T-helper 1 cell treated with Interleukin-12 subunit alpha and Interleukin-12 subunit beta and Interleukin-4 antibody, amounts not matched to agents 30 ng/mL and 1 ng/mL, for 36 hours (primary cell): Measurements from ENCODE around the gene ITPK1. TPM values are rescaled to one million over a fixed set of nuclear protein-coding genes. Genes with fewer than 3 reads are reported as not detected.

Experiments
- intact Hi-C: fragments of 100-400 bp; cut with micrococcal nuclease; formaldehyde crosslinking; loops from one replicate; pipeline ENCODE4 v1.15.1; 2024
- total RNA-seq: library from RNA; stranded (reverse); gene quantifications from 2 replicates; pipeline ENCODE4 v1.2.3, GENCODE V29; 2022

ITPK1 gene
- total RNA-seq, 1 donor from 2014 or later = 68.4 TPM

DNA sequence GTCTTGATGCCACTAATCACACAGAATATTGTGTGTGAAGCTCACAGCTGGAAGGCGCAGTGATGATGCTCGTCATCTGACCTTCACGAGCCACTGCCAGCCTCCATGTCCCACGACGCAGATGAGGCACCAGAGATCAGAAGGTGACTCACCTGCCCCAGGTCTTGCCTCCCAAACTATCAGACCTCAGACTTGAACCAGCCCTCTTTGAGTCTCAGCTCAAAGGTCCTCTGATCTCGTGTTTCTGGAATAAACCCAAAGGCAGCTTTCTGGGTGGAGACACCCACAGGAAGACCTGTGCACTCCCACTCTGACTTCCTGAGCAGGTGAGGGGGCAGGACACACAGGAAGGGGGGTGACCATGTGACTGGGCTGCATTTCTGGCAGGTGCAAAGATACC is 212.4 kb downstream of the ITPK1 start:
- intact Hi-C loops = no loop called here

DNA sequence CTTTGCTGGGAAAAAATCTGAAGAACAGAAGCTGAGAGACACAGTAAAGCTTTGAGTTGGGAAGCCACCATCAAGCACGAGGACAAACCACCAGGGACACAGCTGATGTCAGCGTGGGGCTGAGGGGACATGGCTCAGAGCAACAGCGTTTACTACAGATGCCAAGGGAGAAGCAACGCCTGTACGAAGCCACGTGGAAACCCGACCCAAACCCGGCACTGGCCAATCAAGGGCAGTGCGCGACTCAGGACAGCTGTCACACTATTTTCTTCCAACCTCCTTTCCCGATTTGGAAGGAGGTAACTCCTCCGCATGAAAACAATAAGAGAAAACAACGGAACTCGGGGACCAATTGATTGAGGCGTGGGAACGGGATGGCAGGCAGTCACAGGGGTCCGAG is 213.0 kb downstream of the ITPK1 start:
- intact Hi-C loops = no loop called here

DNA sequence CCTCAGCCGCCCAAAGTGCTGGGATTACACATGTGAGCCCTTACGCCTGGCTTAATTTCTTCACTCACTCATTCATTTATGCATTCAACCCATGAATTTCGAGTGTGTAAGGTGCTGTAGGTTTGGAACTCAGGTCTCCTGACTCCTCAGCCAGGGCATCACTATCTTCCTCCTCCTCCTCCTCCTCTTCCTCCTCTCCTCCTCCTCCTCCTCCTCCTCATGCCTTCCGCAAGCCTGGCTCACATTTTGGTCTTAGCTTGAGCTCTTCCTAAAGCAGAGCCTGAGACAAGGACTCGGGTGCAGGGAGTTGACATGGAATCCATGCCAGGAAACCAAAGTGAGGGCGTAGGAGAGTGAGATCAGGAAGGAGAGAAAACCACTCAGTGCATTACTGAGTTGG is 213.5 kb downstream of the ITPK1 start:
- intact Hi-C loops = no loop called here

DNA sequence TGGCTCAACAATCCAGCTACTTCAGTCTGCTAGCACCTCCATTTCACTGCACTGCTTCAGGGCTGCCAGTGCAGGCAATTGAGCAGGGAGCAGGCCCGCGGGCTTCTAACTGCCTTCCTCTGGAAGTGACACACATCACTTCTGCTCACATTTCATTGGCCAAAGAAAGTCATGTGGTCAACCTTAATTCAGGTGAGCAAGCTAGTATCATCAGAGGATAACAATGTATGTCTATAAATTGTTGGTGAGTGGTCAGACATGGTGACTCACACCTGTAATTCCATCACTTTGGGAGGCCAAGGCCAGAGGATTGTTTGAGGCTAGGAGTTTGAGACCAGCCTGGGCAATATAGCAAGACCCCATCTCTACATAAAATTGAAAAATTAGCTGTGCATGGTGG is 215.1 kb downstream of the ITPK1 start:
- intact Hi-C loops = no loop called here

DNA sequence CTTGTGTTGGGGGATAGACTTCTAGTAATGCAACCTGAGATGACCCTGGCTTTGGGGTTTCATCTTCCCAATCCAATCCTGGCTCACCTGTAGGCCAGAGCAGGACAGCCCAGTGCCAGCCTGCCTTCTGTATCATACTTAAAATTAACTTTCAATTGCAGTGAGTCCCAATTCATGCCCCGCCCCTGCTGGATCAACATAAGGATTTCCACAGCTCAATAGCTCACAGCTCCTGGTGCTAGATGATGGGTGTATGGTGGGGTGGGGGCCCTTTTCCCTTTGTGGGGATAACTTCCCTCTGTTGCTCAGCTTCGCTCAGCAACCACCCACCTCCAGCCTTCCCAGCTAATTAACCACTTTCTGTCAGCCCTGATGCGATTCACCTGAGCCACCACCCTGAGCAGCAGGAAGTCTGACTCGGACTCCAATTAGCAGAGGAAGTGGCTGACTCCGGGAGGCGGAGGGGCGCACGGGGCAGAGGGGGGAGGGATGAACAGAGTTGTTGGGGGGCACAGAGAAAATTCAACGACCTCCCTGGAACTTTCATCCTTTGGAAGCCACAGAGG is 217.1 kb downstream of the ITPK1 start:
- intact Hi-C loops = no loop called here

DNA sequence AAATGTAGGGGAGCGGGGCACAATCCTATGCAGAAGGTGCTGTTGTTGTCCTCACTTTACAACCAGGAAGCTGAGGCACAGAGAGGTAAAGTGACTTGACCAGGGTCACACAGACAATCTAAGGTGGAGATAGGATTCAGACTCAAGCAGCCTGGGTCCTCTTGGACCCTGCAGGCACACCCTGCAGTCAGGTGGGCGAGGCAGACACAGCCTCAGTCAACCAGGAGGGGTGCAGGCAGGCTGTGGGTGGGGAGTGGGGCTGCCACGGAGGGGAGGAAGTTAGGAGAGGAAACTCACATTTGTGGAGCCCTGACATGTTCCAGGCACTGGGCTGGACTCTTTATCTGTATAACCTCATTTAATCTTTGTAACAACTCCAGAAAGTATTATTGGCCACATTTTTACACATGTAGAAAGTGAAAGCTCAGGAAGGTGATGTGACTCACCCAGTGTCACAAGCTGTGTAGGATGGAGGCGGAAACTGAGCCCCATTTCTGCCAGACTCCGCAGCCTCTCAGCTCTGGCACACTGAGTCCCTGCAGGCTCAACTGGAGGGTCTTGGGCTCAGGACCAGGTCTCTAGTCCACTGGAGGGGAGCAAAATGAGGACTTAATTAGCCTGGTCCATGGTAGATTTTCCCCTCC is 217.7 kb downstream of the ITPK1 start:
- intact Hi-C loops = no loop called here

DNA sequence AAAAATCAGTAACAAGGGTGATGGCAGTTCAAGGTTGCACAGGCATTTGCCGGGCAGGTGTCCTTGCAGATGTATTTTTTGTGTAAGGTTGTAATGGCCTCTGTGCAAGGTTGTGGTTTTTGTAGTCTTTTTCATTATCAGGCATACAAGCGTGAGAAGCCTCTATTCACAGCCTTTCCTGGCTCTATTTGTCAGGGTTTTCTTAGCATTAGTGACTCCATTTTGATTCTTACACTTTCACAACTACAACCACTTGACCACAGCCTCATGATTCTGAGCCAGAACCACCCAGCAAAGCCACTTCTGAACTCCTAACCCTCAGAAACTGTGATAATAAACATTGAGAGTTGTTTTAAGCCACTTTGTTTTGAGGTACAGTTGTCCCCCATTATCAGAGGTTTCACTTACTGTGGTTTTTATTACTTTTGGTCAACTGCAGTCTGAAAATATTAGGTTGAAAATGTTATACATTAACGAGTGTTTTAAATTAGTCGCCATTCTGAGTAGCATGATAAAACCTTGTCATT is 220.3 kb downstream of the ITPK1 start:
- intact Hi-C loops = no loop called here

DNA sequence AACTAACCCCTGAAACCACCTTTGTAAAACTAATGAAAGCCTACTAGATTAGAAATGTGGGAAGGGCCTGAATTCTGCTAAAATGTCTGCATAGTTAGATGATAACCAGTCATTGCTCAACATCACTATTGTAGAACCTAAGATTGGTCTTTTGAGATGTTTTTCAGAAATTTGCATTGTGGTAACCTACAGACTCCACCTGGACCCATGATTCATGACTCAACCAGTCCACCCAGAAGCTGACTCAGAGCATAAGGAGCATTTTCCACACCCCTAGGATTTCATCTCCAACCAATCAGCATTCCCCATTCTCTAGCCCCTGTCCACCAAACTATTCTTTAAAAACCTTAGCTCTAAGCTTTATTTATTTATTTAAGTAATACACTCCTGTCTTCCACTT is 223.1 kb downstream of the ITPK1 start:
- intact Hi-C loops = no loop called here

DNA sequence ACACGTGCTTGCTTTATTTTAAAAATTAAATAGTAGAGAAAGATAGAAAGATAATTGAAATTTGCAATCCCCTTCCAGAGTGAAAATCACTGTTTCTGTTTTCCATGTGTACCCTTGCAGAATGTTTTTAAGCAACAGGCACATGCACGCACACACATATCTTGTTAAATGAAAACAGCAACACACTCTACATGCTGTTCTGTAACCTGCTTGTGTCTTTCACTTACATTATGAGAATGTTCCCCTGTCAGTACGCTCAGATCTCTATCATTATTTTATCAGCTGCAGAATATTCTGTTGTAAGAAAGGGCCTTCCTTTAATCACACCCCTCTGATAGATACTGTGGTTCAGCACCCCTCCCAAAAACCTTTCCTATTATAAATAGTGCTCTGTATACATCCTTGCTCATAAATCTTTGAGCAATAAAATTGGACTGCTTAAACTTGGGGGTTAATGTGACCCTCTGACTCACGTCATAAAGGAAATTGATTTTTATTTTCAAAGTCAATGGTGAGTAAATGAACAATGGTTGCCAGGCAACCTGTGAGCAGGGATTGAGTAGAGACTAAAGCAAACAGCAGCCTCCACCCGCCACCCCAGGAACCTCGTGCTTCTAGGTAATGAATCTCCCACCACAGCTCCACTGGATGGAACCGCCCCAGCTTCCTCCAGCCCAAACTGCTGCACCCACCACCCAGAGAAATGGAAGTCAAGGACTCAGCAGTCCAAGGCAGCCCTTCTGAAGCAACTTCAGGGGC is 224.7 kb downstream of the ITPK1 start:
- intact Hi-C loops = no loop called here

DNA sequence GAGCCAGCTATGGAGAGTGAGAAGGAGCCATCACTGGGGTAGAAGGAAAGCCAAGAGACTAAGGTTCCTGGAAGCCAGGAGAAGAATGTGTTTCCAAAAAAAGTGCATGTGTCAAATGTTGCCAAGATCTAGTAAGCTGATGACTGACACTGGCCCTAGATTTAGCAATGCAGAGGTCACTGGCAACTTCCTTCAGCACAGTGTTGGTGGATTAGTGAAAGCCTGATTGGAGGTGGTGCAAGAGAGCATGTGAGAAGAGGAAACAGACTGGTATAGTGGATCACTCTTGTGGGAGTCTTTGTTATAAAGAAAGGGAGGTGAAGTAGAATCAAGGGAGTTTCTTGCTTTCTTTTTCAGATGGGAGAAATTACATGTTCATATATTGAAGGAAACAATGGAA is 226.8 kb downstream of the ITPK1 start:
- intact Hi-C loops = no loop called here

DNA sequence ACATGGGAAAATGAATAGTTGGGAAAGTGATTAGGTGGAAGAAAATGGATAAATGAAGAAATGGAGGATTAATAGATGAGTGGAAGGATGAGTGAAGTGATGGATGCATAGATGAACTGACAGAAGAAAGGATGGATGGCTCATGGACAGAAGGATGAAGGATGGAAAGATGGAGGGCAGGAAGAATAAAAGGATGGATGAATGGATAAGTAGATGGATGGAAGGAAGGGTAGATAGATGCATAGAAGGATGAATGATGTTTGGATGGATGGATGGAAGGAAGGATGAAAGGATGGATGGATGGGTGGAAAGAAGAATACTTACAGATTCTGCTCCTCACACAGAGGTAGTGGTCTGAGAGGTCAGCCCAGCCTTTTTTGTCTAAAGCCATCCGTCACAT is 228.6 kb downstream of the ITPK1 start:
- intact Hi-C loops = no loop called here

Other genes with a start within 250 kb of the ITPK1 start
- gene CHGA, start 192.8 kb downstream of the ITPK1 start, total RNA-seq = not detected in 2 replicates
- gene MOAP1, start 69.0 kb upstream of the ITPK1 start, total RNA-seq = 22.9 and 24.0 TPM in 2 replicates
- gene LYSET, start 69.4 kb upstream of the ITPK1 start, total RNA-seq = 9.6 and 11.6 TPM in 2 replicates
- gene GON7, start 91.1 kb upstream of the ITPK1 start, total RNA-seq = 14.2 and 14.4 TPM in 2 replicates
- 32.7 and 37.6 TPM in 2 replicates for gene UBR7, start 91.3 kb upstream of the ITPK1 start, total RNA-seq
- 20.3 and 25.1 TPM in 2 replicates for gene BTBD7, start 217.1 kb upstream of the ITPK1 start, total RNA-seq
- not detected in 2 replicates for gene COX8C, start 231.3 kb upstream of the ITPK1 start, total RNA-seq